ENCODE results near the gene GCM1. TPM values are rescaled to one million over a fixed set of nuclear protein-coding genes. Genes with fewer than 3 reads are reported as not detected.

Gene GCM1
- total RNA-seq, 4 donors from 2014 or later: 0.36 TPM; not detected in 3

GRCh38 chr6:53095716-53096115 lies 52.9 kb downstream of the GCM1 start:
- no peak for TF ChIP-seq CTCF (IDR thresholded peaks at IDR 0.05)
- DNase-seq (ENCODE audit: low spot score) (no peak), ATAC-seq (ENCODE audit: low FRiP score) (no peak)

GRCh38 chr6:53095270-53095669 lies 53.4 kb downstream of the GCM1 start:
- ATAC-seq (ENCODE audit: low FRiP score): no peak
- no peak for DNase-seq (ENCODE audit: low spot score)

GRCh38 chr6:53090576-53090975 lies 58.1 kb downstream of the GCM1 start:
- ATAC-seq (ENCODE audit: low FRiP score) (no peak), DNase-seq (ENCODE audit: low spot score) (no peak)
- TF ChIP-seq CTCF (IDR thresholded peaks at IDR 0.05): no peak

More at GRCh38 chr6:53095270-53095669, 53.4 kb downstream of the GCM1 start:
- TF ChIP-seq CTCF (IDR thresholded peaks at IDR 0.05): no peak

GRCh38 chr6:53089948-53090347 lies 58.7 kb downstream of the GCM1 start:
- no peak for ATAC-seq (ENCODE audit: low FRiP score)
- no peak for TF ChIP-seq CTCF (IDR thresholded peaks at IDR 0.05)
- no peak for DNase-seq (ENCODE audit: low spot score)

- DNase-seq (ENCODE audit: low spot score) (no peak), ATAC-seq (ENCODE audit: low FRiP score) (no peak)
- no peak for TF ChIP-seq CTCF (IDR thresholded peaks at IDR 0.05)
Observed at GRCh38 chr6:53086302-53086701, 62.3 kb downstream of the GCM1 start.

GRCh38 chr6:53080813-53081212 lies 67.8 kb downstream of the GCM1 start:
- no peak for TF ChIP-seq CTCF (IDR thresholded peaks at IDR 0.05)
- no peak for ATAC-seq (ENCODE audit: low FRiP score)
- no peak for DNase-seq (ENCODE audit: low spot score)

Small RNAs within 50 kb of the gene (small RNA-seq; reads per million reads assigned to genes)
- gene RN7SL244P: not detected
- not detected for gene RNU6-464P

Other genes with a start within 250 kb of the GCM1 start
- gene GSTA3, start 239.1 kb downstream of the GCM1 start, total RNA-seq: not detected
- gene GSTA4, start 153.6 kb downstream of the GCM1 start, total RNA-seq: 10 to 100 TPM in 3 of 4 donors, 1 to 10 TPM in 1; 7.9 to 22.1 (median 19.1) TPM
- 10 to 100 TPM in 3 of 4 donors, 1 to 10 TPM in 1; 8.2 to 17.2 (median 13.9) TPM for gene CILK1, start 87.0 kb downstream of the GCM1 start, total RNA-seq
- 10 to 100 TPM; 42.6 to 74.4 (median 58.0) TPM for gene FBXO9, start 83.4 kb downstream of the GCM1 start, total RNA-seq
- gene ELOVL5, start 200.1 kb upstream of the GCM1 start, total RNA-seq: 100 to 1,000 TPM; 125 to 251 (median 186) TPM

Data from omental fat pad (tissue), 4 donors.